Common myeloid progenitor, CD34-positive (primary cell): Measurements from ENCODE around the gene PLOD2.

Experiments used
- CTCF ChIA-PET: fragments of 350-600 bp; sonication (Branson Sonifier 250); formaldehyde crosslinking; loops from one replicate; lab custom pipeline; 2021; ENCODE audit warnings: antibody characterized with exemption; lab: Charles Lee
- POLR2A ChIA-PET: fragments of 350-600 bp; sonication (Branson Sonifier 250); formaldehyde crosslinking; loops from one replicate; lab custom pipeline; 2021; ENCODE audit warnings: antibody characterized with exemption; lab: Charles Lee
- DNase-seq, 3 donors: peaks; one replicate each; pipeline versions ENCODE4 v3.0.0 to v3.0.0-alpha.2; 2013
- H3K27ac ChIP-seq, 2 experiments: 1 replicate in 1 of 2; 2 replicates in 1 of 2; pipeline ENCODE4 v1.7.0; 2013; ENCODE audit warnings: inconsistent platforms in 2 of 2, low read length in 2 of 2, mild to moderate bottlenecking in 2 of 2, low read depth in 1 of 2, moderate library complexity in 1 of 2; ENCODE audit not compliant: severe bottlenecking in 2 of 2, insufficient read depth in 1 of 2, poor library complexity in 1 of 2
- H3K27me3 ChIP-seq, 5 experiments: replicated peaks in 2 of 5; 1 replicate in 3 of 5; 2 replicates in 2 of 5; pipeline versions ENCODE4 v1.6.1 to v1.7.0; 2013; ENCODE audit warnings: low read length in 4 of 5, mild to moderate bottlenecking in 2 of 5, moderate library complexity in 2 of 5, inconsistent platforms in 1 of 5; ENCODE audit not compliant: insufficient read depth in 5 of 5, control insufficient read depth in 4 of 5
- H3K36me3 ChIP-seq, 4 experiments: 1 replicate in 2 of 4; 2 replicates in 2 of 4; pipeline versions ENCODE4 v1.6.1 to v1.7.0; 2013; ENCODE audit warnings: low read length in 3 of 4, control low read depth in 1 of 4, mild to moderate bottlenecking in 1 of 4; ENCODE audit not compliant: control insufficient read depth in 4 of 4, insufficient read depth in 4 of 4
- H3K4me1 ChIP-seq, 4 experiments: 1 replicate in 3 of 4; 2 replicates in 1 of 4; pipeline versions ENCODE4 v1.6.1 to v1.7.1; 2013; ENCODE audit warnings: low read length in 3 of 4, mild to moderate bottlenecking in 3 of 4, control low read depth in 1 of 4, inconsistent platforms in 1 of 4, moderate library complexity in 1 of 4; ENCODE audit not compliant: control insufficient read depth in 4 of 4, insufficient read depth in 4 of 4; ENCODE audit errors: control extremely low read depth in 1 of 4
- H3K4me3 ChIP-seq, 7 experiments: 1 replicate in 4 of 7; 2 replicates in 3 of 7; pipeline versions ENCODE4 v1.5.1 to v1.7.0; 2013; ENCODE audit warnings: mild to moderate bottlenecking in 7 of 7, low read length in 6 of 7, moderate library complexity in 6 of 7, inconsistent platforms in 2 of 7, low read depth in 2 of 7, control low read depth in 1 of 7; ENCODE audit not compliant: insufficient read depth in 4 of 7, control insufficient read depth in 1 of 7; ENCODE audit errors: extremely low read depth in 1 of 7
- H3K9me3 ChIP-seq, 5 experiments: 1 replicate in 4 of 5; 2 replicates in 1 of 5; pipeline versions ENCODE4 v1.6.1 to v1.7.1; 2013; ENCODE audit warnings: low read length in 4 of 5, mild to moderate bottlenecking in 2 of 5, inconsistent platforms in 1 of 5, low read depth in 1 of 5, moderate library complexity in 1 of 5; ENCODE audit not compliant: control insufficient read depth in 4 of 5, insufficient read depth in 2 of 5; ENCODE audit errors: control extremely low read depth in 1 of 5
- WGBS: methylation state at CpG from one replicate; pipeline ENCODE4 v1.1.5; 2013; ENCODE audit not compliant: insufficient coverage; 5-methylcytosine and 5-hydroxymethylcytosine counted together

PLOD2 gene

DNA sequence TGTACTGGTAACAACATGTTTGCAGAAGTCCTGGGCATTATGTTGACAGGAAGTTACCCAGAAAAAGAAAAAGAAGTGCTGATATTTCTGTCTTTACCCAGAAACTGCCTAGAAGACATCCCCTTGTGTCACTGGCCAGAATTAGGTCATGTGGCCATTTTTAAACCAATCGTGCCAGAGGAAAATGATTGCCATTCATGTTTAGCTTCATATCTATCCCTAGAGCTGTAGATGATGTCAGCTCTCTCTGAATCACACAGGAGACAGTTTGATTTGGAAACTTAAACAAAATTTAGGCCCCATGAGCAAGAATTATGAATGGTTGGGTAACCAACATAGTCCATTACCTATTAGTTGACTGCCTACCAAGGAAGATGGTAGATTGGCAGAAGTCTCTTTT lies 8.9 kb upstream of the PLOD2 start:
- ChIA-PET CTCF (interaction anchor here (0.7 to 1.1 kb wide), 2 partner anchors 14 to 33 kb away, joined by 3 to 4 read pairs; no protein-coding TSS in a partner anchor), POLR2A (no interaction called here)
- H3K4me3 ChIP-seq = no peak overlapping the region
- DNase-seq = no peak
- no peak overlapping the region for H3K27ac ChIP-seq
- H3K9me3 ChIP-seq = no peaks in the 10 kb centered on the region
- H3K27me3 ChIP-seq = no peaks in the 10 kb centered on the region
- WGBS = 100% methylated on average over 1 of the region's 1 CpG
- no peaks in the 10 kb centered on the region for H3K36me3 ChIP-seq
- no peaks in the 10 kb centered on the region for H3K4me1 ChIP-seq

- H3K27ac ChIP-seq = no peak overlapping the region
- CTCF ChIA-PET = interaction anchor here (0.7 to 2.2 kb wide), 3 partner anchors 11 to 21 kb away, joined by 3 to 6 read pairs (median 4); no protein-coding TSS in a partner anchor
- no peaks in the 10 kb centered on the region for H3K36me3 ChIP-seq
- no peak for DNase-seq
- H3K4me3 ChIP-seq = no peak overlapping the region
- H3K4me1 ChIP-seq = peaks cover under 1 to 8% (median 2%) of the 10 kb centered on the region in 4 experiments
- no peaks in the 10 kb centered on the region for H3K9me3 ChIP-seq
- POLR2A ChIA-PET = interaction anchor here (0.5 kb wide), 1 partner anchor 227 kb away, joined by 3 read pairs; no protein-coding TSS in a partner anchor
- H3K27me3 ChIP-seq = peaks cover 0 to 7% (median 0%) of the 10 kb centered on the region in 5 experiments
- no CpG with 5 or more reads among the region's 3 CpGs for WGBS
These were observed 5.8 kb upstream of the PLOD2 start for GRCh38 chr3:146166826-146167225.

GRCh38 chr3:146166415-146166821 lies 5.4 kb upstream of the PLOD2 start:
- no peak overlapping the region for H3K4me3 ChIP-seq
- H3K4me1 ChIP-seq = peaks cover 4 to 12% (median 5%) of the 10 kb centered on the region in 4 experiments
- DNase-seq = no peak
- CTCF ChIA-PET = interaction anchor here (1.5 to 2.2 kb wide), 3 partner anchors 10 to 21 kb away, joined by 4 to 6 read pairs (median 5); no protein-coding TSS in a partner anchor
- 100% methylated on average over 1 of the region's 4 CpGs for WGBS
- H3K27ac ChIP-seq = no peak overlapping the region
- H3K9me3 ChIP-seq = no peaks in the 10 kb centered on the region
- no peaks in the 10 kb centered on the region for H3K36me3 ChIP-seq
- peaks cover 0 to 8% (median 0%) of the 10 kb centered on the region in 5 experiments for H3K27me3 ChIP-seq
- POLR2A ChIA-PET = interaction anchor here (0.5 kb wide), 1 partner anchor 227 kb away, joined by 3 read pairs; no protein-coding TSS in a partner anchor

DNA sequence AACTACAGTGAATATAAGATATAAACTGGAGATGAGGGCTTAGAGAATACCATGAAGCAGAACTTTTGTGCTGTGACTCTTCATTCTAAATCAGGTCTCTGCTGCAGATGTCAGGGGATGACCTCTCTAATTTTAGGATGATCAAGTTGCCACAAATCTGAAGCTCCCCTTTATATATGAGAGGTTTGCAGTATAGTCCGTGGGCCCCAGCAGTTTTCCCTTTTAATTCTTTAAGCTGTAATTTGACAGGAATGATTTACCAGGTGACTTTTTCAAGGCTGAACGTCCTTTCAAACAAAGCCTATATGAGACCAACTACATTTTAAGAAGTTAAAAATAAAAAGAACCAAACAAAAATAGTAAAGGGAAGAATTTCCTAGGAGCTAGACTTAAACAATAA lies 4.9 kb upstream of the PLOD2 start:
- Histone ChIP-seq H3K4me1 (peaks cover 4 to 13% (median 8%) of the 10 kb centered on the region in 4 experiments), H3K36me3 (no peaks in the 10 kb centered on the region), H3K27me3 (peaks cover 0 to 8% (median 0%) of the 10 kb centered on the region in 5 experiments), H3K9me3 (no peaks in the 10 kb centered on the region), H3K27ac (no peak overlapping the region), H3K4me3 (no peak overlapping the region)
- ChIA-PET CTCF (interaction anchor here (1.5 to 2.2 kb wide), 3 partner anchors 10 to 22 kb away, joined by 4 to 6 read pairs (median 5); no protein-coding TSS in a partner anchor), POLR2A (no interaction called here)
- DNase-seq = no peak
- WGBS = no CpG with 5 or more reads among the region's 2 CpGs

DNA sequence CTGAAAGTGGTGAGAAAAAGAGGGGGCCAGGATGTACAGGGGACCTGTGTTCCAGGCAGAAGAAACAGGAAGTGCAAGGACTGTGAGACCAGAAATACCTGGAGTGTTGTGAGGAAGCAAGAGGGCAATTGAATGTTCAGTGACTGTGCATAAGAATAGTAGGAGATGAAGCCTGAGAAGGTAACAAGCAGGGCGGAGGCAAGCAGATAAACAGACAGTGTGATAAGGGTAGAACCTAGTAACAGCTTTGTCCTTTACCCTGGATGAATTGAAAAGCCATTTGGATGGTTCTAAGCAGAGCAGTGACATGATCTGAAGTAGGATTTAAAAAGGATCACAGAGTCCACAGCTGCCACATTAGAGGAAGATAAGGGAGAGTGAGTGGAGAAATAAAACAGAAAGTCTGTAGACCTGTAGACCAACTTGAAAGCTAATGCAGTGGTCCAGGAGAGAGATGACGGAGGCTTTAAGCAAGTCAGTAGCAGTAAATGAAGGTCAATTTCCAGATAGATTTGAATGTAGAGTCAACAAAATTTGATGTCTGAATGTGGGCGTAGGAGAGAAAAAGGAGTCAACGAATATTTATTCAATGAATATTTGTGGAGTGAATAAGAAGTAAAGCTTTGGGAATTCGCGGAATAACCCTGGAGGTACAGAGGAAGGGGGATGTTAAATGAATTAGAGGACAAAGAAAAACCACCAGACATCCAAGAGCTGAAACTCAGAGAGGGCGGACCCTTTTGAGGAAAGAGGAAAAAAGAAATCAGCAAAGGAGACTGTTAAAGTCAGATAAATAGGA lies 4.2 kb upstream of the PLOD2 start:
- POLR2A ChIA-PET = no interaction called here
- WGBS = 100% methylated on average over 4 of the region's 7 CpGs
- Histone ChIP-seq H3K36me3 (no peaks in the 10 kb centered on the region), H3K4me1 (peaks cover 4 to 18% (median 14%) of the 10 kb centered on the region in 4 experiments), H3K27ac (no peak overlapping the region), H3K4me3 (no peak overlapping the region), H3K27me3 (peaks cover 0 to 10% (median 0%) of the 10 kb centered on the region in 5 experiments), H3K9me3 (no peaks in the 10 kb centered on the region)
- CTCF ChIA-PET = interaction anchor here (0.7 to 2.2 kb wide), 4 partner anchors 9 to 23 kb away, joined by 3 to 6 read pairs (median 4); no protein-coding TSS in a partner anchor
- no peak for DNase-seq

- Histone ChIP-seq H3K27ac (no peak overlapping the region), H3K36me3 (no peaks in the 10 kb centered on the region), H3K4me1 (peaks cover 4 to 25% (median 18%) of the 10 kb centered on the region in 4 experiments), H3K4me3 (no peak overlapping the region), H3K27me3 (peaks cover 0 to 10% (median 0%) of the 10 kb centered on the region in 5 experiments), H3K9me3 (no peaks in the 10 kb centered on the region)
- ChIA-PET CTCF (interaction anchor here (0.6 to 2.2 kb wide), 5 partner anchors 8 to 326 kb away, joined by 3 to 6 read pairs (median 3); no protein-coding TSS in a partner anchor), POLR2A (no interaction called here)
- DNase-seq = no peak
These were observed 3.5 kb upstream of the PLOD2 start for GRCh38 chr3:146164506-146164905.

GRCh38 chr3:146164071-146164470 lies 3.1 kb upstream of the PLOD2 start:
- no peak for DNase-seq
- H3K27me3 ChIP-seq = peaks cover 0 to 10% (median 0%) of the 10 kb centered on the region in 5 experiments
- peaks cover 4 to 29% (median 19%) of the 10 kb centered on the region in 4 experiments for H3K4me1 ChIP-seq
- no peak overlapping the region for H3K27ac ChIP-seq
- H3K4me3 ChIP-seq = no peak overlapping the region
- H3K9me3 ChIP-seq = no peaks in the 10 kb centered on the region
- no peaks in the 10 kb centered on the region for H3K36me3 ChIP-seq
- ChIA-PET POLR2A (no interaction called here), CTCF (interaction anchor here (0.6 to 1.1 kb wide), 3 partner anchors 26 to 327 kb away, joined by 3 read pairs; no protein-coding TSS in a partner anchor)
